GM19025 (cell line): Measurements from ENCODE around the gene PARD6G.
A peak's percentile ranks its signal among the peaks of the same experiment; 100 is the strongest.

Source experiments
- ATAC-seq: cut with Tn5 transposase; IDR thresholded peaks from one replicate; pipeline ENCODE4 v1.9.1; 2021; ENCODE audit warnings: mild to moderate bottlenecking, low read depth, moderate library complexity; ENCODE audit not compliant: unreplicated experiment

The PARD6G gene

GRCh38 chr18:80157708-80158343, 89.5 kb downstream of the PARD6G start:
- peak; percentile 51 for ATAC-seq

GRCh38 chr18:80154293-80154692, 93.0 kb downstream of the PARD6G start:
- no peak for ATAC-seq

GRCh38 chr18:80149667-80150066, 97.6 kb downstream of the PARD6G start:
- ATAC-seq, result no peak

- no peak for ATAC-seq
Observed at GRCh38 chr18:80148326-80149199, 98.8 kb downstream of the PARD6G start.

GRCh38 chr18:80147418-80148325, 99.6 kb downstream of the PARD6G start:
- peak; percentile 87 for ATAC-seq

GRCh38 chr18:80147037-80147417, 100.3 kb downstream of the PARD6G start:
- ATAC-seq, result peak; percentile 32

- ATAC-seq, result no peak
Observed at GRCh38 chr18:80145196-80145804, 102.0 kb downstream of the PARD6G start.

GRCh38 chr18:80143881-80144280, 103.4 kb downstream of the PARD6G start:
- ATAC-seq, result no peak

- no peak for ATAC-seq
Observed at GRCh38 chr18:80140455-80140985, 106.8 kb downstream of the PARD6G start.

GRCh38 chr18:80137976-80138375, 109.3 kb downstream of the PARD6G start:
- ATAC-seq, result no peak

GRCh38 chr18:80137137-80137536, 110.2 kb downstream of the PARD6G start:
- ATAC-seq, result no peak

GRCh38 chr18:80136679-80137078, 110.6 kb downstream of the PARD6G start:
- ATAC-seq, result no peak

- no peak for ATAC-seq
Observed at GRCh38 chr18:80135136-80135535, 112.2 kb downstream of the PARD6G start.

- no peak for ATAC-seq
Observed at GRCh38 chr18:80133124-80133523, 114.2 kb downstream of the PARD6G start.

- ATAC-seq, result no peak
Observed at GRCh38 chr18:80132180-80132812, 115.0 kb downstream of the PARD6G start.

- no peak for ATAC-seq
Observed at GRCh38 chr18:80130555-80130954, 116.8 kb downstream of the PARD6G start.

- ATAC-seq, result no peak
Observed at GRCh38 chr18:80129672-80130367, 117.5 kb downstream of the PARD6G start.

- ATAC-seq, result no peak
Observed at GRCh38 chr18:80127635-80128034, 119.7 kb downstream of the PARD6G start.

GRCh38 chr18:80126797-80127196, 120.5 kb downstream of the PARD6G start:
- no peak for ATAC-seq
